OCI-LY7 (cell line): ENCODE measurements around the gene APOBEC3H. TPM values are rescaled to one million over a fixed set of nuclear protein-coding genes. Genes with fewer than 3 reads are reported as not detected.
A peak's percentile ranks its signal among the peaks of the same experiment; 100 is the strongest.

Experiments used
- BruUV-seq: library from RNA; stranded (reverse); fragments of 400-500 nt; replicated peaks from 2 replicates; lab custom pipeline; 2021; lab: Mats Ljungman, UMichigan
- CTCF ChIA-PET: fragments of 300-600 bp; sonication (Branson Sonifier 250); formaldehyde crosslinking; loops from one replicate; lab custom pipeline; 2022; ENCODE audit warnings: antibody characterized with exemption; ENCODE audit not compliant: unreplicated experiment; lab: Charles Lee
- POLR2A ChIA-PET: fragments of 300-600 bp; sonication (Branson Sonifier 250); formaldehyde crosslinking; loops from one replicate; lab custom pipeline; 2022; ENCODE audit warnings: antibody characterized with exemption; lab: Charles Lee
- DNase-seq: peaks from one replicate; pipeline ENCODE4 v3.0.0-alpha.2; 2015; ENCODE audit warnings: low spot score
- H2AFZ ChIP-seq: fragments of 200-600 bp; sonication (generic), shearing (Covaris generic); 2 replicates; pipeline ENCODE4 v1.6.1; 2014; ENCODE audit warnings: mild to moderate bottlenecking, antibody characterized with exemption, low read length, moderate library complexity
- H3K27ac ChIP-seq: fragments of 200-600 bp; sonication (generic); 2 replicates; pipeline ENCODE4 v1.5.1; 2014; ENCODE audit warnings: mixed run types, low read depth, mild to moderate bottlenecking, moderate library complexity, low read length, inconsistent platforms; ENCODE audit not compliant: poor library complexity, severe bottlenecking
- H3K36me3 ChIP-seq: fragments of 200-600 bp; sonication (generic); 2 replicates; pipeline ENCODE4 v1.6.1; 2014; ENCODE audit warnings: mild to moderate bottlenecking, antibody characterized with exemption, low read length, moderate library complexity, mixed read lengths; ENCODE audit not compliant: insufficient read depth
- H3K4me1 ChIP-seq: fragments of 200-600 bp; sonication (generic); 2 replicates; pipeline ENCODE4 v1.5.1; 2014; ENCODE audit warnings: mild to moderate bottlenecking, low read length; ENCODE audit not compliant: insufficient read depth, poor library complexity, severe bottlenecking
- H3K4me2 ChIP-seq: fragments of 200-600 bp; sonication (generic); 2 replicates; pipeline ENCODE4 v1.6.1; 2014; ENCODE audit warnings: mild to moderate bottlenecking, low read length
- H3K4me3 ChIP-seq: fragments of 200-600 bp; sonication (generic); 2 replicates; pipeline ENCODE4 v1.5.1; 2014; ENCODE audit warnings: mild to moderate bottlenecking, low read depth, low read length; ENCODE audit not compliant: poor library complexity, severe bottlenecking
- H3K79me2 ChIP-seq: fragments of 200-600 bp; sonication (generic); 2 replicates; pipeline ENCODE4 v1.6.1; 2016; ENCODE audit warnings: low read depth, mild to moderate bottlenecking, low read length, moderate library complexity, mixed read lengths; ENCODE audit not compliant: insufficient read depth
- H3K9me2 ChIP-seq: fragments of 200-600 bp; sonication (generic); 2 replicates; pipeline ENCODE4 v1.6.1; 2016; ENCODE audit warnings: mild to moderate bottlenecking, low read length, mixed read lengths; ENCODE audit not compliant: insufficient read depth
- H3K9me3 ChIP-seq: fragments of 200-600 bp; sonication (generic); 2 replicates; pipeline ENCODE4 v1.6.1; 2014; ENCODE audit warnings: mild to moderate bottlenecking, mixed run types, low read length, mixed read lengths
- H4K20me1 ChIP-seq: fragments of 200-600 bp; sonication (generic); 2 replicates; pipeline ENCODE4 v1.6.1; 2014; ENCODE audit warnings: mild to moderate bottlenecking, antibody characterized with exemption, low read length, moderate library complexity, mixed read lengths; ENCODE audit not compliant: insufficient read depth
- CTCF ChIP-seq: fragments of 200-600 bp; sonication (generic); conservative IDR thresholded peaks from 2 replicates; pipeline ENCODE4 v1.5.1; 2014; ENCODE audit warnings: mild to moderate bottlenecking, antibody characterized with exemption, low read length, moderate library complexity, mixed read lengths
- EZH2phosphoT487 ChIP-seq: fragments of 200-600 bp; sonication (generic); IDR thresholded peaks from 2 replicates; pipeline ENCODE4 v1.6.1; 2018; ENCODE audit warnings: low read depth, borderline replicate concordance, mild to moderate bottlenecking, mixed run types, antibody characterized with exemption, low read length, moderate library complexity, mixed read lengths
- intact Hi-C: fragments of 100-400 bp; cut with micrococcal nuclease; formaldehyde crosslinking; loops from one replicate; pipeline ENCODE4 v1.10.0; 2022; ENCODE audit not compliant: unreplicated experiment
- total RNA-seq, 2 experiments: library from RNA; depleted of rRNA in 1 of 2; stranded (reverse); fragments of >200 nt in 1 of 2; shearing (Covaris generic) in 1 of 2; gene quantifications; 2 replicates each; pipeline ENCODE4 v1.2.3, GENCODE V29; 2014 to 2022

APOBEC3H gene
- total RNA-seq, 2 experiments from 2014 or later = 0.99 to 1.2 TPM

DNA sequence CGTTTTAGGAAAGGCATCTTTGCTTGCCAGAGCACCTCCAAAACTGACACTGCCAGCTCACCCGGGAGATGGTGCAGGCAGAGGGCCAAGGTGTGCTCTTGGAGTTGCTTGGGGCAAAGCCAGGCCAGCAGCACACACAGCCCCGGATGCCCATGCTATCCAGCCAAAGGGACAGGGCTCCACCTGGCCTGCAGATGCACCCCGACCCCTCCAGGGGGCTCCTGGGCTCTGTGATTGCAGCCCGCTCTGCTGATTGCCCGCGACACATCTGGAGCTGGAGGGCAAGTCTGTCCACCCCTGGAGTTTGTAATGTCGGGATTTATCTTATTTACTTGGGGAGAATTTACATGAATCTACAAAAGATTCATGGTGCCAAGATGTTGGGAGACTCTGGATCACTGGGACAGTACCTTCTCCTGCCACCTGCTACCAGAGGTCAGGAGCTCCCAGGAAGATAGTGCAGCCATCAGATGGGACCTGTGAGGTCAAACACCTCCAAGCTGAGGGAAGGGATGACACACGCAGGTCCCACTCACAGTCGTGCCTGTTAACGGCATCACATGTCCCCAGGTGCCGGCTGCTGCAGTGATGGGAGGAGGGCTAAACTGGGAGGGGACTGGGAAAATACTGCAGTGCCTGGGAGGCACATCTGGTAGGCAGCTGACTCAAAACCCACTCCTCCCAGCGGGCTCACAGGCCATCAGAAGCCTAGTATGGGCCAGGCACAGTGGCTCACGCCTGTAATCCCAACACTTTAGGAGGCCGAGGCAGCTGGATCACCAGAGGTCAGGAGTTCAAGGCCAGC, 38.2 kb downstream of the APOBEC3H start:
- H3K9me2 ChIP-seq = no peaks in the 10 kb centered on the region
- no peaks in the 10 kb centered on the region for H3K36me3 ChIP-seq
- peak; percentile 67 for DNase-seq
- no peak overlapping the region for H2AFZ ChIP-seq
- H3K4me2 ChIP-seq = no peak overlapping the region
- ChIA-PET CTCF (no interaction called here), POLR2A (no interaction called here)
- no peaks in the 10 kb centered on the region for H4K20me1 ChIP-seq
- no TSS peak for BruUV-seq
- intact Hi-C loops = no loop called here
- TF ChIP-seq CTCF (peak; percentile 82), EZH2phosphoT487 (no peak)
- no peaks in the 10 kb centered on the region for H3K9me3 ChIP-seq
- no peaks in the 10 kb centered on the region for H3K79me2 ChIP-seq
- H3K4me1 ChIP-seq = no peaks in the 10 kb centered on the region
- H3K4me3 ChIP-seq = no peak overlapping the region
- H3K27ac ChIP-seq = no peak overlapping the region

DNA sequence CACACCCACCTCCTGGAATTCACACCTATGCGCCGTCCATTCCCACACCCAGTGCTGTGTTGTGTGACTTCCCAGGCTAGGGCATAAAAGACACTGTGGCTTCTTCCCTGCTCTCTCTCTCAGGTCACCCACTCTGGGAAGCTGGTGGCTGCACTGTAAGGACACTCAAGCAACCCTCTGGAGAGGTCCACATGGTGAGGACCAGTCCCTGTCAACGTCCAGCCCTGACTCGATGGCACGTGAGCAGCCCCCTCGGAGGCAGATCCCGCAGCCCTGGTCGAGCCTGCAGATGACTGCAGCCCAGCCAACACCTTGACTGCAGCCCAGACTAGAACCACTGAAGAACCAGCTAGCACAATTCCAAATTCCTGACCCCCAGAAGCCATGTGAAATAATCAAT, 39.3 kb downstream of the APOBEC3H start:
- Histone ChIP-seq H3K9me2 (no peaks in the 10 kb centered on the region), H3K27ac (no peak overlapping the region), H3K79me2 (no peaks in the 10 kb centered on the region), H2AFZ (no peak overlapping the region), H3K4me1 (no peaks in the 10 kb centered on the region), H3K4me2 (no peak overlapping the region), H3K9me3 (no peaks in the 10 kb centered on the region), H4K20me1 (no peaks in the 10 kb centered on the region), H3K4me3 (no peak overlapping the region), H3K36me3 (no peaks in the 10 kb centered on the region)
- intact Hi-C loops = no loop called here
- no peak for DNase-seq
- no TSS peak for BruUV-seq
- TF ChIP-seq CTCF (no peak), EZH2phosphoT487 (no peak)
- ChIA-PET CTCF (no interaction called here), POLR2A (no interaction called here)

DNA sequence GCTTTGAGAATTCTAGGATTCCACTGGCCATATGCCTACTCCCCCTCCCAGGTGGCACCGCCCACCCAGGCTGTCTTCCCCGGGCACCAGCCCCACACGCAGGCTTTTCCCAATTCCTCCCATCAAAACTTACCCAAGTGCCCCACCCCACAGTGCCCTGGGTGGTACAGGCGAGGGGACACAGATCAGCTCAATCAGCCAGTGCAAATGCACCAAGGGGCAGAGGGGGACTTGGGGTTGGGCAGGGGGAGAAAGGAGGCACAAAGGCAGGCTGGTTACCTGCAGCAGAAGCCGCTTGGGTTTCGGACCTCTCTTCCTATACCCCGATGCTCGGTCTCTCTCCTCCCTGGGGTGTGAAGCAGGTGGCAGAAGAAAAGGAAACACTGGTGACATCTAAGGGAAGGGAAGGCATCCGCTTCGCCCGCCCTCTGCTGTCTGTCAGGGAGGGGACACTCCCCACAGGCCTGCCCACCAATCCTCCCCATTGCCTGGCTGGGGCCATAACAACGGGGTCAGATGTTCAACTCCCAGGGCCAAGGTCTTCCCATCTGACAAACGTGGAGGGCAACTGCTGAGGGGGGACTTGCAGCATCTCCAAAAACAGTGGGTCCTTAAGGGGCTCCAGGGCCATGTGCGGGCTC, 41.4 kb downstream of the APOBEC3H start:
- Histone ChIP-seq H3K27ac (no peak overlapping the region), H2AFZ (no peak overlapping the region), H3K4me3 (no peak overlapping the region), H3K36me3 (no peaks in the 10 kb centered on the region), H3K4me2 (no peak overlapping the region), H3K9me2 (no peaks in the 10 kb centered on the region), H3K79me2 (no peaks in the 10 kb centered on the region), H4K20me1 (no peaks in the 10 kb centered on the region), H3K9me3 (no peaks in the 10 kb centered on the region), H3K4me1 (no peaks in the 10 kb centered on the region)
- intact Hi-C loops = no loop called here
- CTCF ChIA-PET = no interaction called here
- POLR2A ChIA-PET = no interaction called here
- BruUV-seq = no TSS peak
- TF ChIP-seq CTCF (no peak), EZH2phosphoT487 (no peak)
- DNase-seq = no peak
